HepG2 (cell line): ENCODE data around the gene TCF12. TPM values are rescaled to one million over a fixed set of nuclear protein-coding genes. Genes with fewer than 3 reads are reported as not detected.

ENCODE experiments used
- BHLHE40 ChIP-seq: IDR thresholded peaks from 2 replicates; pipeline ENCODE4 v1.6.1; 2011; ENCODE audit warnings: low read length, improper control_type of control experiment
- BRD4 ChIP-seq: sonication (generic); formaldehyde crosslinking; IDR thresholded peaks from 2 replicates; pipeline ENCODE4 v1.4.0; 2020; ENCODE audit warnings: missing genetic modification reagents
- ELF3 ChIP-seq: IDR thresholded peaks from 2 replicates; pipeline ENCODE4 v1.6.1; 2016; ENCODE audit warnings: missing genetic modification reagents, missing compliant biosample characterization
- EP300 ChIP-seq, 3 experiments: sonication (generic) in 1 of 3; formaldehyde crosslinking in 1 of 3; IDR thresholded peaks; 2 replicates each; pipeline versions ENCODE4 v1.5.1 to v1.6.1; 2011 to 2020; ENCODE audit warnings: low read depth in 2 of 3, low read length in 2 of 3, borderline replicate concordance in 1 of 3, improper control_type of control experiment in 1 of 3, mild to moderate bottlenecking in 1 of 3, missing genetic modification reagents in 1 of 3, moderate library complexity in 1 of 3
- JUN ChIP-seq: sonication (generic); formaldehyde crosslinking; IDR thresholded peaks from 2 replicates; pipeline ENCODE4 v1.4.0; 2020; ENCODE audit warnings: mild to moderate bottlenecking, missing genetic modification reagents
- KLF13 ChIP-seq: sonication (generic); formaldehyde crosslinking; IDR thresholded peaks from 2 replicates; pipeline ENCODE4 v1.4.0; 2020; ENCODE audit warnings: mild to moderate bottlenecking, missing genetic modification reagents
- LCORL ChIP-seq, 2 experiments: fragments of 450-650 bp in 1 of 2; sonication (generic) in 1 of 2; formaldehyde crosslinking in 1 of 2; IDR thresholded peaks; 2 replicates each; pipeline versions ENCODE4 v1.5.0 to v1.6.1; 2017 to 2020; ENCODE audit warnings: antibody characterized with exemption in 1 of 2, missing genetic modification reagents in 1 of 2
- MAFK ChIP-seq, 2 experiments: IDR thresholded peaks in 1 of 2; conservative IDR thresholded peaks in 1 of 2; 2 replicates each; pipeline ENCODE4 v1.6.1; 2011; ENCODE audit warnings: improper control_type of control experiment in 2 of 2, low read length in 2 of 2
- SALL2 ChIP-seq: sonication (generic); formaldehyde crosslinking; IDR thresholded peaks from 2 replicates; pipeline ENCODE4 v1.8.1; 2023; ENCODE audit warnings: mild to moderate bottlenecking, missing genetic modification reagents, inconsistent platforms
- SP5 ChIP-seq: IDR thresholded peaks from 2 replicates; pipeline ENCODE4 v1.6.1; 2016; ENCODE audit warnings: low read depth, borderline replicate concordance
- STAG1 ChIP-seq: sonication (generic); formaldehyde crosslinking; IDR thresholded peaks from 2 replicates; pipeline ENCODE4 v1.4.0; 2020; ENCODE audit warnings: missing genetic modification reagents
- TOE1 ChIP-seq: sonication (generic); formaldehyde crosslinking; IDR thresholded peaks from 2 replicates; pipeline ENCODE4 v1.4.0; 2020; ENCODE audit warnings: mild to moderate bottlenecking, missing genetic modification reagents
- YY1 ChIP-seq: IDR thresholded peaks from 2 replicates; pipeline ENCODE4 v1.6.1; 2011; ENCODE audit warnings: low read length, low read depth, moderate library complexity, mild to moderate bottlenecking; ENCODE audit not compliant: insufficient read depth, insufficient replicate concordance
- ZNF44 ChIP-seq: sonication (generic); formaldehyde crosslinking; IDR thresholded peaks from 2 replicates; pipeline ENCODE4 v1.5.1; 2020; ENCODE audit warnings: mild to moderate bottlenecking, missing genetic modification reagents
- ZNF670 ChIP-seq: sonication (generic); formaldehyde crosslinking; IDR thresholded peaks from 2 replicates; pipeline ENCODE4 v1.8.0; 2022; ENCODE audit warnings: mild to moderate bottlenecking, missing genetic modification reagents, borderline replicate concordance
- ZNF75D ChIP-seq: sonication (generic); formaldehyde crosslinking; IDR thresholded peaks from 2 replicates; pipeline ENCODE4 v1.8.1; 2023; ENCODE audit warnings: missing genetic modification reagents, mild to moderate bottlenecking, borderline replicate concordance
- polyA plus RNA-seq, 8 experiments: library from polyadenylated mRNA; depleted of rRNA in 3 of 8; stranded (reverse) in 7 of 8; unstranded in 1 of 8; fragments of >200 nt; fragmentation: Illumina TruSeq in 4 of 8; extraction: Trizol in 4 of 8; gene quantifications; 2 replicates each; pipeline versions ENCODE4 v1.2.1 to v1.2.3, GENCODE V29; 2011 to 2016; ENCODE audit warnings: low read depth in 4 of 8, missing spikeins in 1 of 8, mixed read lengths in 1 of 8; ENCODE audit not compliant: insufficient read depth in 1 of 8
- total RNA-seq, 5 experiments: library from RNA; depleted of rRNA; stranded (reverse); fragments of >200 nt; fragmentation: Illumina TruSeq; extraction: Trizol; gene quantifications; 2 replicates each; pipeline ENCODE4 v1.2.3, GENCODE V29; 2016; ENCODE audit warnings: low read depth in 1 of 5
- TF ChIP-seq, protein P1 (sequence below): sonication (generic); formaldehyde crosslinking; IDR thresholded peaks from 2 replicates; pipeline ENCODE4 v1.9.0; 2021; ENCODE audit warnings: mild to moderate bottlenecking, missing genetic modification reagents
- TF ChIP-seq, protein P2 (sequence below), 2 experiments: sonication (generic) in 1 of 2; formaldehyde crosslinking in 1 of 2; IDR thresholded peaks; 2 replicates each; pipeline versions ENCODE4 v1.4.0 to v1.6.1; 2016 to 2020; ENCODE audit warnings: borderline replicate concordance in 1 of 2, low read depth in 1 of 2, mild to moderate bottlenecking in 1 of 2, missing genetic modification reagents in 1 of 2

The TCF12 gene
- total and polyA plus RNA-seq, 2 of the 13 experiments (the other 11 are each of a cell fraction or from before 2014, with no cell fraction given), result 48.6 to 51.1 TPM

DNA sequence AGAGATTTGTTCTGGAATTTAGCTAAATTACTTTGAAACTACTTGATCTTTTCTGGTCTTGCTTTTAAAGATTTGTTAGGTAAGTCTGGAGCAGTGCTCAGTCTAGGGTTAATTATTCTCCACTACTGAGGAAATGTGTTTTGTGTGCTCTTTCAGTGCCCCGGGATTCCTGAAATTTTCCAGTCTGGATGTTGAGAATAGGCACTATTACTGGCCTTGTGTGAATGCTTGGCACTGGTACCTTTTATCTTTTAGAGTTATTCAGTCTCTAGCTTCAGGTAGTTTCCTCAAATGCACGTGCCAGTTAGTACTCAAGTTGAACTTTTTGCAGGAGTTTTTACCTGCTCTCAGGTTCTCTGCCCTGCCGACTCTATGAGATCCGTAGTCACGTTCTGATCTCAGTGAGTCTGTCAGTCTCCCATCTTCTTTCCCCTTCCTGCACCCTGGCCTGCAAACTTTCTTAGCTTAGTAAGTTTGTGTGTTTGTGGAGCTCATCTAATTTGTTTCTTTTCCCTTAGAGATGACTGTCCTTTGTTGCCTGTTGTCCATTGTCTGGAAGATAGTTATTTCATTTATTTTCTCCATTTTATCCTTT lies 39.5 kb downstream of the TCF12 start (continued):
- TF ChIP-seq, protein P1, sequence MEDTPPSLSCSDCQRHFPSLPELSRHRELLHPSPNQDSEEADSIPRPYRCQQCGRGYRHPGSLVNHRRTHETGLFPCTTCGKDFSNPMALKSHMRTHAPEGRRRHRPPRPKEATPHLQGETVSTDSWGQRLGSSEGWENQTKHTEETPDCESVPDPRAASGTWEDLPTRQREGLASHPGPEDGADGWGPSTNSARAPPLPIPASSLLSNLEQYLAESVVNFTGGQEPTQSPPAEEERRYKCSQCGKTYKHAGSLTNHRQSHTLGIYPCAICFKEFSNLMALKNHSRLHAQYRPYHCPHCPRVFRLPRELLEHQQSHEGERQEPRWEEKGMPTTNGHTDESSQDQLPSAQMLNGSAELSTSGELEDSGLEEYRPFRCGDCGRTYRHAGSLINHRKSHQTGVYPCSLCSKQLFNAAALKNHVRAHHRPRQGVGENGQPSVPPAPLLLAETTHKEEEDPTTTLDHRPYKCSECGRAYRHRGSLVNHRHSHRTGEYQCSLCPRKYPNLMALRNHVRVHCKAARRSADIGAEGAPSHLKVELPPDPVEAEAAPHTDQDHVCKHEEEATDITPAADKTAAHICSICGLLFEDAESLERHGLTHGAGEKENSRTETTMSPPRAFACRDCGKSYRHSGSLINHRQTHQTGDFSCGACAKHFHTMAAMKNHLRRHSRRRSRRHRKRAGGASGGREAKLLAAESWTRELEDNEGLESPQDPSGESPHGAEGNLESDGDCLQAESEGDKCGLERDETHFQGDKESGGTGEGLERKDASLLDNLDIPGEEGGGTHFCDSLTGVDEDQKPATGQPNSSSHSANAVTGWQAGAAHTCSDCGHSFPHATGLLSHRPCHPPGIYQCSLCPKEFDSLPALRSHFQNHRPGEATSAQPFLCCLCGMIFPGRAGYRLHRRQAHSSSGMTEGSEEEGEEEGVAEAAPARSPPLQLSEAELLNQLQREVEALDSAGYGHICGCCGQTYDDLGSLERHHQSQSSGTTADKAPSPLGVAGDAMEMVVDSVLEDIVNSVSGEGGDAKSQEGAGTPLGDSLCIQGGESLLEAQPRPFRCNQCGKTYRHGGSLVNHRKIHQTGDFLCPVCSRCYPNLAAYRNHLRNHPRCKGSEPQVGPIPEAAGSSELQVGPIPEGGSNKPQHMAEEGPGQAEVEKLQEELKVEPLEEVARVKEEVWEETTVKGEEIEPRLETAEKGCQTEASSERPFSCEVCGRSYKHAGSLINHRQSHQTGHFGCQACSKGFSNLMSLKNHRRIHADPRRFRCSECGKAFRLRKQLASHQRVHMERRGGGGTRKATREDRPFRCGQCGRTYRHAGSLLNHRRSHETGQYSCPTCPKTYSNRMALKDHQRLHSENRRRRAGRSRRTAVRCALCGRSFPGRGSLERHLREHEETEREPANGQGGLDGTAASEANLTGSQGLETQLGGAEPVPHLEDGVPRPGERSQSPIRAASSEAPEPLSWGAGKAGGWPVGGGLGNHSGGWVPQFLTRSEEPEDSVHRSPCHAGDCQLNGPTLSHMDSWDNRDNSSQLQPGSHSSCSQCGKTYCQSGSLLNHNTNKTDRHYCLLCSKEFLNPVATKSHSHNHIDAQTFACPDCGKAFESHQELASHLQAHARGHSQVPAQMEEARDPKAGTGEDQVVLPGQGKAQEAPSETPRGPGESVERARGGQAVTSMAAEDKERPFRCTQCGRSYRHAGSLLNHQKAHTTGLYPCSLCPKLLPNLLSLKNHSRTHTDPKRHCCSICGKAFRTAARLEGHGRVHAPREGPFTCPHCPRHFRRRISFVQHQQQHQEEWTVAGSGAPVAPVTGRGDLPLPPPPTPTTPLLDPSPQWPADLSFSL (CRISPR knock-in tag), result 0 out of 2 replicates have a peak, but pooled peaks have one; percentile 8
- TF ChIP-seq JUN (CRISPR knock-in tag), result no peak
- peak in 1 of 2 experiments; percentile 53; a peak in 1 of 4 replicates for TF ChIP-seq EP300 (IDR thresholded peaks at IDR 0.05; ENCODE audit: low read depth in 2 of 2, low read length in 2 of 2)
- TF ChIP-seq EP300 (CRISPR knock-in tag; IDR thresholded peaks at IDR 0.05; ENCODE audit: borderline replicate concordance), result no peak
- no peak for TF ChIP-seq TOE1
- TF ChIP-seq ZNF75D (CRISPR knock-in tag), result no peak
- TF ChIP-seq SP5 (CRISPR knock-in tag), result no peak
- no peak for TF ChIP-seq STAG1
- no peak for TF ChIP-seq MAFK (conservative IDR thresholded peaks at IDR 0.05 in 1 of 2, IDR thresholded peaks at IDR 0.05 in 1 of 2; ENCODE audit: low read length in 2 of 2)
- no peak for TF ChIP-seq ZNF44 (CRISPR knock-in tag)
- TF ChIP-seq ELF3, result 0 out of 2 replicates have a peak, but pooled peaks have one; percentile 14
- no peak for TF ChIP-seq SALL2 (CRISPR knock-in tag)
- no peak for TF ChIP-seq KLF13
- TF ChIP-seq ZNF670 (CRISPR knock-in tag), result no peak
- TF ChIP-seq, protein P2, sequence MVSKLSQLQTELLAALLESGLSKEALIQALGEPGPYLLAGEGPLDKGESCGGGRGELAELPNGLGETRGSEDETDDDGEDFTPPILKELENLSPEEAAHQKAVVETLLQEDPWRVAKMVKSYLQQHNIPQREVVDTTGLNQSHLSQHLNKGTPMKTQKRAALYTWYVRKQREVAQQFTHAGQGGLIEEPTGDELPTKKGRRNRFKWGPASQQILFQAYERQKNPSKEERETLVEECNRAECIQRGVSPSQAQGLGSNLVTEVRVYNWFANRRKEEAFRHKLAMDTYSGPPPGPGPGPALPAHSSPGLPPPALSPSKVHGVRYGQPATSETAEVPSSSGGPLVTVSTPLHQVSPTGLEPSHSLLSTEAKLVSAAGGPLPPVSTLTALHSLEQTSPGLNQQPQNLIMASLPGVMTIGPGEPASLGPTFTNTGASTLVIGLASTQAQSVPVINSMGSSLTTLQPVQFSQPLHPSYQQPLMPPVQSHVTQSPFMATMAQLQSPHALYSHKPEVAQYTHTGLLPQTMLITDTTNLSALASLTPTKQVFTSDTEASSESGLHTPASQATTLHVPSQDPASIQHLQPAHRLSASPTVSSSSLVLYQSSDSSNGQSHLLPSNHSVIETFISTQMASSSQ (IDR thresholded peaks at IDR 0.05; ENCODE audit: low read depth), result peak; percentile 73
- TF ChIP-seq, protein P2 (CRISPR knock-in tag; IDR thresholded peaks at IDR 0.05; ENCODE audit: borderline replicate concordance), result peak; percentile 66; the same call in 1 of the 2 replicates
- TF ChIP-seq BRD4 (CRISPR knock-in tag), result no peak
- TF ChIP-seq YY1, result no peak
- no peak for TF ChIP-seq LCORL (IDR thresholded peaks at IDR 0.05)
- 0 out of 2 replicates have a peak, but pooled peaks have one; percentile 35 for TF ChIP-seq LCORL (CRISPR knock-in tag; IDR thresholded peaks at IDR 0.05)
- peak; percentile 60 for TF ChIP-seq BHLHE40
